Activated CD4-positive, alpha-beta T cell treated with anti-CD3 and anti-CD28 coated beads, Interleukin-2, Interleukin-6, amounts not matched to agents 100 ng/mL and 50 ng/mL, durations not matched to agents 16 hours and 8 hours (primary cell): Measurements from ENCODE around the gene KCTD10.

Experiments used
- DNase-seq: peaks from one replicate; pipeline ENCODE4 v3.0.0-alpha.2; 2020

The KCTD10 gene

GRCh38 chr12:109477185-109477962 is at the start of gene KCTD10, which contains the start of gene UBE3B:
Gene KCTD10, minus strand, starts transcription at chr12:109477300. Its CDS starts 38 bp downstream, at chr12:109477262.
Gene UBE3B, plus strand, starts transcription at chr12:109477634. Its CDS starts 5,918 bp downstream, at chr12:109483552.
- DNase-seq, result peak; percentile 91

GRCh38 chr12:109525279-109525585 is 48.1 kb upstream of the KCTD10 start:
- DNase-seq, result no peak

GRCh38 chr12:109524466-109525278 is 47.6 kb upstream of the KCTD10 start:
- DNase-seq, result no peak

GRCh38 chr12:109523504-109523903 is 46.4 kb upstream of the KCTD10 start:
- no peak for DNase-seq

GRCh38 chr12:109523071-109523470 is 46.0 kb upstream of the KCTD10 start:
- DNase-seq, result no peak

- no peak for DNase-seq
Observed at GRCh38 chr12:109521831-109522230, 44.7 kb upstream of the KCTD10 start.

- DNase-seq, result no peak
Observed at GRCh38 chr12:109519787-109520186, 42.7 kb upstream of the KCTD10 start.

- peak; percentile 70 for DNase-seq
Observed at GRCh38 chr12:109518820-109519665, 41.9 kb upstream of the KCTD10 start.

GRCh38 chr12:109517619-109518018 is 40.5 kb upstream of the KCTD10 start:
- DNase-seq, result no peak

GRCh38 chr12:109513977-109514376 is 36.9 kb upstream of the KCTD10 start:
- no peak for DNase-seq

- DNase-seq, result no peak
Observed at GRCh38 chr12:109513051-109513450, 36.0 kb upstream of the KCTD10 start.

- DNase-seq, result no peak
Observed at GRCh38 chr12:109512608-109513007, 35.5 kb upstream of the KCTD10 start.

- no peak for DNase-seq
Observed at GRCh38 chr12:109510196-109510595, 33.1 kb upstream of the KCTD10 start.

GRCh38 chr12:109504068-109504467 is 27.0 kb upstream of the KCTD10 start:
- DNase-seq, result no peak

- no peak for DNase-seq
Observed at GRCh38 chr12:109503611-109504010, 26.5 kb upstream of the KCTD10 start.

GRCh38 chr12:109502332-109502731 is 25.2 kb upstream of the KCTD10 start:
- DNase-seq, result no peak

- DNase-seq, result no peak
Observed at GRCh38 chr12:109501299-109501698, 24.2 kb upstream of the KCTD10 start.

GRCh38 chr12:109500406-109501185 is 23.5 kb upstream of the KCTD10 start:
- DNase-seq, result no peak

GRCh38 chr12:109497675-109498074 is 20.6 kb upstream of the KCTD10 start:
- no peak for DNase-seq

- DNase-seq, result no peak
Observed at GRCh38 chr12:109496306-109496705, 19.2 kb upstream of the KCTD10 start.

GRCh38 chr12:109495012-109495411 is 17.9 kb upstream of the KCTD10 start:
- no peak for DNase-seq

GRCh38 chr12:109494348-109494881 is 17.3 kb upstream of the KCTD10 start:
- DNase-seq, result no peak
